ENCODE data around the gene NPLOC4. TPM values are rescaled to one million over a fixed set of nuclear protein-coding genes. Genes with fewer than 3 reads are reported as not detected.

Gene NPLOC4
- total RNA-seq, 1 donor from 2014 or later: 102 TPM

- Mint-ChIP-seq H3K27me3 (no peaks in the 10 kb centered on the region), H3K4me3 (ENCODE audit: low read depth) (no peak overlapping the region), H3K27ac (no peak overlapping the region), H3K4me1 (ENCODE audit: low read depth) (no peaks in the 10 kb centered on the region), H3K9me3 (ENCODE audit: low read depth) (no peaks in the 10 kb centered on the region), H3K36me3 (ENCODE audit: insufficient read depth) (peaks cover 3% of the 10 kb centered on the region)
- no peak for DNase-seq (ENCODE audit: low spot score, unreplicated experiment)
- no peak for TF ChIP-seq CTCF (IDR thresholded peaks at IDR 0.05; ENCODE audit: unreplicated experiment)
These were observed 93.6 kb downstream of the NPLOC4 start for GRCh38 chr17:81543339-81543675.

- peaks cover 3% of the 10 kb centered on the region for H3K36me3 Mint-ChIP-seq (ENCODE audit: insufficient read depth)
- no peaks in the 10 kb centered on the region for H3K27me3 Mint-ChIP-seq
- H3K27ac Mint-ChIP-seq: no peak overlapping the region
- H3K4me3 Mint-ChIP-seq (ENCODE audit: low read depth): no peak overlapping the region
- TF ChIP-seq CTCF (IDR thresholded peaks at IDR 0.05; ENCODE audit: unreplicated experiment): no peak
- no peaks in the 10 kb centered on the region for H3K4me1 Mint-ChIP-seq (ENCODE audit: low read depth)
- DNase-seq (ENCODE audit: low spot score, unreplicated experiment): no peak
- H3K9me3 Mint-ChIP-seq (ENCODE audit: low read depth): no peaks in the 10 kb centered on the region
These were observed 94.2 kb downstream of the NPLOC4 start for GRCh38 chr17:81542431-81543338.

GRCh38 chr17:81541123-81541522, 95.8 kb downstream of the NPLOC4 start:
- Mint-ChIP-seq H3K27me3 (peaks cover under 1% of the 10 kb centered on the region), H3K36me3 (ENCODE audit: insufficient read depth) (no peaks in the 10 kb centered on the region), H3K4me1 (ENCODE audit: low read depth) (no peaks in the 10 kb centered on the region), H3K27ac (no peak overlapping the region), H3K4me3 (ENCODE audit: low read depth) (no peak overlapping the region), H3K9me3 (ENCODE audit: low read depth) (no peaks in the 10 kb centered on the region)
- DNase-seq (ENCODE audit: low spot score, unreplicated experiment): no peak
- TF ChIP-seq CTCF (IDR thresholded peaks at IDR 0.05; ENCODE audit: unreplicated experiment): no peak

GRCh38 chr17:81540676-81541027, 96.3 kb downstream of the NPLOC4 start:
- no peaks in the 10 kb centered on the region for H3K9me3 Mint-ChIP-seq (ENCODE audit: low read depth)
- H3K4me3 Mint-ChIP-seq (ENCODE audit: low read depth): no peak overlapping the region
- H3K27ac Mint-ChIP-seq: no peak overlapping the region
- H3K4me1 Mint-ChIP-seq (ENCODE audit: low read depth): no peaks in the 10 kb centered on the region
- no peaks in the 10 kb centered on the region for H3K36me3 Mint-ChIP-seq (ENCODE audit: insufficient read depth)
- TF ChIP-seq CTCF (IDR thresholded peaks at IDR 0.05; ENCODE audit: unreplicated experiment): no peak
- DNase-seq (ENCODE audit: low spot score, unreplicated experiment): no peak
- peaks cover 4% of the 10 kb centered on the region for H3K27me3 Mint-ChIP-seq

GRCh38 chr17:81539961-81540675, 96.8 kb downstream of the NPLOC4 start:
- peaks cover 4% of the 10 kb centered on the region for H3K27me3 Mint-ChIP-seq
- DNase-seq (ENCODE audit: low spot score, unreplicated experiment): no peak
- H3K4me1 Mint-ChIP-seq (ENCODE audit: low read depth): no peaks in the 10 kb centered on the region
- no peaks in the 10 kb centered on the region for H3K9me3 Mint-ChIP-seq (ENCODE audit: low read depth)
- no peak for TF ChIP-seq CTCF (IDR thresholded peaks at IDR 0.05; ENCODE audit: unreplicated experiment)
- no peak overlapping the region for H3K27ac Mint-ChIP-seq
- no peak overlapping the region for H3K4me3 Mint-ChIP-seq (ENCODE audit: low read depth)
- no peaks in the 10 kb centered on the region for H3K36me3 Mint-ChIP-seq (ENCODE audit: insufficient read depth)

Measured in progenitor cell of endocrine pancreas (in vitro differentiated cells).